Dermis blood vessel endothelial cell (primary cell): ENCODE results near the gene PFN3. TPM values are rescaled to one million over a fixed set of nuclear protein-coding genes. Genes with fewer than 3 reads are reported as not detected.
A peak's percentile ranks its signal among the peaks of the same experiment; 100 is the strongest.
"Not testable (repeated sequence)": the region's sequence is repeated elsewhere in the genome, so short reads cannot be mapped to it uniquely, and the experiment has no call there.

Experiments used
- DNase-seq: peaks from one replicate; pipeline ENCODE4 v3.0.0; 2010
- total RNA-seq: library from RNA; depleted of rRNA; stranded (reverse); fragments of >200 nt; gene quantifications from 2 replicates; pipeline ENCODE4 v1.2.3, GENCODE V29; 2014

PFN3 gene
- total RNA-seq, 1 donor from 2014 or later, result not detected

- DNase-seq, result no peak
Measured at GRCh38 chr5:177372034-177372896, 28.2 kb downstream of the PFN3 start.

GRCh38 chr5:177371120-177372033 is 29.1 kb downstream of the PFN3 start:
- DNase-seq, result no peak

- peak; percentile 93 for DNase-seq
Measured at GRCh38 chr5:177370488-177371119, 29.9 kb downstream of the PFN3 start.

- no peak for DNase-seq
Measured at GRCh38 chr5:177369645-177370440, 30.6 kb downstream of the PFN3 start.

GRCh38 chr5:177368869-177369644 is 31.4 kb downstream of the PFN3 start:
- DNase-seq, result peak; percentile 58

GRCh38 chr5:177367981-177368868 is 32.2 kb downstream of the PFN3 start:
- no peak for DNase-seq

GRCh38 chr5:177367323-177367848 is 33.1 kb downstream of the PFN3 start:
- no peak for DNase-seq

GRCh38 chr5:177366528-177367322 is 33.7 kb downstream of the PFN3 start:
- peak; percentile 83 for DNase-seq

GRCh38 chr5:177365845-177366527 is 34.5 kb downstream of the PFN3 start:
- no peak for DNase-seq

- DNase-seq, result no peak
Measured at GRCh38 chr5:177364159-177364962, 36.1 kb downstream of the PFN3 start.

GRCh38 chr5:177363565-177363964 is 36.9 kb downstream of the PFN3 start:
- DNase-seq, result no peak

GRCh38 chr5:177362610-177363507 is 37.6 kb downstream of the PFN3 start:
- peak; percentile 48 for DNase-seq

- no peak for DNase-seq
Measured at GRCh38 chr5:177362292-177362609, 38.2 kb downstream of the PFN3 start.

GRCh38 chr5:177361418-177362291 is 38.8 kb downstream of the PFN3 start:
- DNase-seq, result no peak

GRCh38 chr5:177360740-177361139 is 39.7 kb downstream of the PFN3 start:
- DNase-seq, result not testable (repeated sequence)

- no peak for DNase-seq
Measured at GRCh38 chr5:177359860-177360259, 40.6 kb downstream of the PFN3 start.
